Fibroblast of lung (primary cell): ENCODE data around the gene MACROD2.

Experiments used
- CTCF ChIP-seq, 2 donors: IDR thresholded peaks in 1 of 2; conservative IDR thresholded peaks in 1 of 2; 1 replicate in 1 of 2; 2 replicates in 1 of 2; pipeline ENCODE4 v1.5.1; 2011 to 2012; ENCODE audit warnings: low read length in 2 of 2, control low read depth in 1 of 2, inconsistent platforms in 1 of 2, low read depth in 1 of 2, mild to moderate bottlenecking in 1 of 2
- EZH2 ChIP-seq: IDR thresholded peaks from 2 replicates; pipeline ENCODE4 v1.5.1; 2012; ENCODE audit warnings: low read length, control low read depth, mild to moderate bottlenecking; ENCODE audit errors: missing control alignments

- TF ChIP-seq CTCF (conservative IDR thresholded peaks at IDR 0.05 in 1 of 2, IDR thresholded peaks at IDR 0.05 in 1 of 2; ENCODE audit: low read depth in 1 of 2, low read length in 2 of 2) (no peak), EZH2 (no peak)
Measured at GRCh38 chr20:14721926-14722452, 726.7 kb downstream of the MACROD2 start.
